Adipose tissue (tissue), 3 donors: ENCODE data around the gene SYNPO. TPM values are rescaled to one million over a fixed set of nuclear protein-coding genes. Genes with fewer than 3 reads are reported as not detected.

Source experiments
- H3K27ac ChIP-seq: one replicate; pipeline ENCODE4 v1.5.1; 2013; ENCODE audit warnings: low read depth, low read length
- WGBS, 3 donors: extraction: QIAGEN DNeasy Blood & Tissue Kit; methylation state at CpG; one replicate each; pipeline ENCODE4 v1.1.7; 2013; 5-methylcytosine and 5-hydroxymethylcytosine counted together
- polyA plus RNA-seq, 3 donors: library from polyadenylated mRNA; stranded (reverse); fragments of 200-250 nt; gene quantifications; one replicate each; pipeline ENCODE4 v1.2.3, GENCODE V29; 2013
- donor health status: healthy with polysubstance abuse.
- donor health status: Bipolar disorder and iron deficiency.
- donor health status: healthy.

The SYNPO gene
- polyA plus RNA-seq, 3 donors = 15.8 to 66.8 (median 59.7) TPM

DNA sequence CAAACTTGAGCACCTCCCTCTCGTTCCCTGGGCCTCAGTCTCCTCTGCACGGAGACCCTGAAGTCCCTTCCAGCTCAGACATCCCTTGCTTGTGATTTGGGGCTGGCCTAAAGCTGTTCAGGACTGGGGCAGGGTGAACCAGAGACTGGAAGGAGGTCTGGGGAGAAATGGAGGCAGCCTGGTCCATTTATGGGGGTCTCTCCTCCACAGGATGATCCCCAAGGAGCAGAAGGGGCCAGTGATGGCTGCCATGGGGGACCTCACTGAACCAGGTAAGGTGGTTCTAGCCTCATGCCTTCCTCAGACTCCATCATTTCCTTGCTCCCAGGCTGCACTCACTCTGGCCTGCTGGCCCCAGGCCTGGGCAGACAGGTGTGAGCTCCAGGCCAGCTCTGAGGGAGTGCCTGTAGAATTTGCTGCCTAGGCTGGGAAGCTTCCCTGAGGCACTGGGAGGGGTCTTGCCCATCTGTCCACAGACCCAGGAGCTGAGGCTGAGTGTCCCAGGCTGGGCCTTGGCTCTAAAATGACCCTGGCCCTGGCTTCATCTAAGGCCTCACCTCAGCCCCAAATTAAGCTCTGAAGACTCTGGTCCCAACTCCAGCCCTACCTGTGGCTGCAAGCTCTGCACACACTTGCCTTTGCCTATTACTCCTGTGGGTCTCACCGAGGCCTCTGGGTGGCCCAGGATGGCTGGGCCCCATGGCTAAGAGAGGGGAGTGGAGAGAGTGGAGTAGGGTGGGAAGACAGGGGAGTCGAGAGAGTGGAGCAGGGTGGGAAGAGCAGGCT is 22.5 kb downstream of the SYNPO start:
- 83 to 89% (median 86%) methylated on average over 4 of the region's 4 CpGs for whole genome bisulfite sequencing, 3 donors
- H3K27ac ChIP-seq = no peak overlapping the region

GRCh38 chr5:150663936-150664335 is 23.5 kb downstream of the SYNPO start:
- no peak overlapping the region for H3K27ac ChIP-seq
- 91 to 96% (median 94%) methylated on average over 3 of the region's 3 CpGs for WGBS, 3 donors

GRCh38 chr5:150665044-150665443 is 24.6 kb downstream of the SYNPO start:
- 54 to 80% (median 78%) methylated on average over 12 of the region's 12 CpGs for WGBS, 3 donors

GRCh38 chr5:150670275-150670947 is 30.0 kb downstream of the SYNPO start:
- H3K27ac ChIP-seq = no peak overlapping the region
- WGBS, 3 donors = 80 to 94% (median 92%) methylated on average over 14 of the region's 14 CpGs

More at GRCh38 chr5:150665044-150665443, 24.6 kb downstream of the SYNPO start:
- H3K27ac ChIP-seq = no peak overlapping the region

DNA sequence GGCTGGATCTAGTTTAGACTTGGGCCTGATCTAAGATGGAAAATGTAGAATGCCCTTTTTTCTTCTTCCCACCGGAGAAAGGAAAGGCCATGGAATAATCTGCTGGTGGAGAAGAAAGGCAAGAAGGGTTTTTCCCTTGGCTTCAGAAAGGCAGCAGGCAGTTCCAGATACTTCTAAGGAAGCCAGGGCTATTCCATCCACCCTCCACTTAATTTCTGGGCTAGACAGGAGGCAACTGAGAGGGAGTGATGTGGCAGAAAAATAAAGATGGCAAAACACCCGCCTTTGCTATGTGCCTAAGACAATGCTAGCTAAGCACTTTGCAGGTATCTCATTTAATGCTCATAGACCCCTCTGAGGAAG is 30.5 kb downstream of the SYNPO start:
- H3K27ac ChIP-seq = no peak overlapping the region
- 51 to 74% (median 64%) methylated on average over 2 of the region's 2 CpGs for WGBS, 3 donors

GRCh38 chr5:150671509-150672236 is 31.2 kb downstream of the SYNPO start:
- 2 to 3% (median 3%) methylated on average over 43 to 51 of the region's 51 CpGs for WGBS, 3 donors
- H3K27ac ChIP-seq = no peak overlapping the region

DNA sequence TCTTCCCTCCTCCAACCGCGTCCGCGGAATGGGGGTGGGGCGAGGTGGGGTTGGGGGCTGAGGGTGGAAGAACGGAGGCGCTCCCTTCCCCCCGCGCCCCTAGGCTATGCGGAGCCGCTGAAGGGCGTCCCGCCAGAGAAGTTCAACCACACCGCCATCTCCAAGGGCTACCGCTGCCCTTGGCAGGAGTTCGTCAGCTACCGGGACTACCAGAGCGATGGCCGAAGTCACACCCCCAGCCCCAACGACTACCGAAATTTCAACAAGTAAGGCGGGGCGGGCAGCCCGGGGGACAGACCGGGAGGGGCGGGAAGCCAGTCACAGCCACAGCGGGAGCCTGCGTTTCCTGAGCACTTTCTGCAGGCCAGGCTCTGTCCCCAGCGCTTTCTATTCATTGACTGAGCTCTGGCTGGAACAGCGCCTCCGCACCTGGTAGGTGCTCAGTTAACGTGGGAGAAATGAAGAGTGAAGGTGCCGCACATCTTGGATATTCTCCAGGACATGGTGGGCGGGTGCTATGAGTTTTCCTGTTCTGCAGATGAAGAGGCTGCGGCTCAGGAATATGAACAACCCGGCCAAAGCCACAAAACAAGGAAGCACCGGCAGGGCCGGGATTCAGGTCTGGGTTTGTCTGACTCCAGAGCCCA is 31.9 kb downstream of the SYNPO start:
- WGBS, 3 donors = 3 to 4% (median 3%) methylated on average over 35 to 38 of the region's 38 CpGs
- H3K27ac ChIP-seq = no peak overlapping the region

- no peak overlapping the region for H3K27ac ChIP-seq
- 67 to 82% (median 75%) methylated on average over 7 of the region's 7 CpGs for WGBS, 3 donors
Measured at GRCh38 chr5:150672884-150673275, 32.4 kb downstream of the SYNPO start.

DNA sequence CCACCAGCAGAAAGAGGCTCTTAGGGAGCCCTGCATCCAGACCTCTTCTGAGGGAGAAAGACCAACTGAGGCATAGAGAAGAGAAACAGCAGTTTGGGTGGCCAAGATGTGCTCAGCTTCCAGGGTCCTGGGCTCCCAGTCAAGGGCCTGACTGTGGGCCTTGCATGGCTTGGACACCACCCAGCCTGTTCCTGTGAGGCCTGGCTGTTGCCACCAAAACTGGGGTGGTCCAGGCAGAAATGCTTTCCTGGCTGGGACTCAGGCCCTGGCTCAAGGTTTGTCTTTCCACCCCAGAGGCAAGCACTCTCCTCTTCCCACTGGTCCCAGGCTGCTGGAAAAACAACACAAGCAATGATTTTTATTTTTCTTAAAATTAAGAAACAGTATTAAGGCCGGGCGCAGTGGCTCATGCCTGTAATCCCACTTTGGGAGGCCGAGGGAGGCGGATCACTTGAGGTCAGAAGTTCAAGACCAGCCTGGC is 33.9 kb downstream of the SYNPO start:
- WGBS, 3 donors = 69 to 81% (median 69%) methylated on average over 4 of the region's 4 CpGs
- peak overlapping the region; percentile 20 for H3K27ac ChIP-seq

DNA sequence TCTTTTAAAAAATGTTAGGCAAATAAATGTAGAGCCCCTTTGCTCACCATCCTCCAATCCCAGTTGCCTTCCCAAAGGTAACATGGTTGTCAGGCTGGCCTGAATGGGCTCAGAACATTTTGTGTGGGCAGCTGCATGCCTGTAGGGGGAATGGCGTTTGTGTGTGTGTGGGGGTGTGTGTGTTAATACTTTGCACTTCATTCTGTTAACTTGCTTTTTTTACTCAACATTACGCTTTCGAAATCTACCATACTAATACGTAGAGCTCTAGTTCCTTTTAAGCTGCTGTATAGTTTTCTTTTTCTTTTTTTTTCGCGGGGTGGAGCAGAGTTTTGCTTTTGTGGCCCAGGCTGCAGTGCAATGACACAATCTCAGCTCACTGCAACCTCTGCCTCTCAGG is 34.6 kb downstream of the SYNPO start:
- 61 to 92% (median 62%) methylated on average over 6 of the region's 6 CpGs for WGBS, 3 donors
- H3K27ac ChIP-seq = no peak overlapping the region

- H3K27ac ChIP-seq = no peak overlapping the region
- 86 to 95% (median 91%) methylated on average over 9 of the region's 9 CpGs for WGBS, 3 donors
Measured at GRCh38 chr5:150676578-150676977, 36.1 kb downstream of the SYNPO start.

GRCh38 chr5:150689120-150689519 is 48.7 kb downstream of the SYNPO start:
- WGBS, 3 donors = 77 to 96% (median 96%) methylated on average over 1 of the region's 1 CpG
- no peak overlapping the region for H3K27ac ChIP-seq

DNA sequence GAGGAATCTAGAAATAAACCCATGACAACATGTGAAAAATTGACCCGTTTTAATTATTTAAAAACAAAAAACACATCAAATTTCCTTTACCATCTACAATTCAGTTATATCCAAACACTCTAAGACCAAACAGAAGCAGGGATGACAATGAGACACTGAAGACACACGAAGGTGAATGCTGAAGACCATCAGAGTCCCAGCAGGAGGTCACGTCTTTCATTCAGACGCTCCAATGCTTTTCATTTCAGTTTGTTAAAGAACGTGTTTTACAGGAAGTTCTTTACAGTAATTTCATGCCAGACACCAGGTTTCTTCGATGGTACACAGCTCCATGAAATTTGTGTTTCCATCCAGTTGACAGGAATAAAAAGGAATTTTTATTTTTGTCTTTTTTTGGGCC is 50.3 kb downstream of the SYNPO start:
- WGBS, 3 donors = 75 to 78% (median 78%) methylated on average over 6 of the region's 6 CpGs
- no peak overlapping the region for H3K27ac ChIP-seq

DNA sequence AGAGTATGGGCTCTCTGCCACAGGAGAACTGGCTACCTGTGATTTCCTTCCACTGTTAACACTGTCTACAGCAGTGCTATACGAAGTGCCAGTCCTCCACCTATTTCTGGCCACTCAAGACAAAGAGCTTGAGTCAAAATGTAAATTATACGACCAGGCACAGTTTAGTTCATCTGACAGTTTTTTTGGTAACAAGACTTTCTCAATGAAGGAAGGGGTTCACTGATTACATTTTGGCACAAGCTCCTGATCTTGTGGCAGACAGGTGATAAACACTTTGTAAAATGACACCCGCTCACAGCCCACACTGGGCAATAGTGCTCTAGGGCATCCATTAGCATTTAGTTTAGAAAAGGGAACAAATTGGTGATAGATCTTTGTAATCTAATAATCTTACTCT is 51.8 kb downstream of the SYNPO start:
- WGBS, 3 donors = 88 to 92% (median 91%) methylated on average over 3 of the region's 3 CpGs
- no peak overlapping the region for H3K27ac ChIP-seq

- H3K27ac ChIP-seq = no peak overlapping the region
- WGBS, 3 donors = 71 to 90% (median 73%) methylated on average over 3 of the region's 3 CpGs
Measured at GRCh38 chr5:150694612-150695011, 54.2 kb downstream of the SYNPO start.

GRCh38 chr5:150700246-150700593 is 59.8 kb downstream of the SYNPO start:
- peak overlapping the region; percentile 99 for H3K27ac ChIP-seq
- 1 to 2% (median 2%) methylated on average over 15 of the region's 15 CpGs for WGBS, 3 donors

DNA sequence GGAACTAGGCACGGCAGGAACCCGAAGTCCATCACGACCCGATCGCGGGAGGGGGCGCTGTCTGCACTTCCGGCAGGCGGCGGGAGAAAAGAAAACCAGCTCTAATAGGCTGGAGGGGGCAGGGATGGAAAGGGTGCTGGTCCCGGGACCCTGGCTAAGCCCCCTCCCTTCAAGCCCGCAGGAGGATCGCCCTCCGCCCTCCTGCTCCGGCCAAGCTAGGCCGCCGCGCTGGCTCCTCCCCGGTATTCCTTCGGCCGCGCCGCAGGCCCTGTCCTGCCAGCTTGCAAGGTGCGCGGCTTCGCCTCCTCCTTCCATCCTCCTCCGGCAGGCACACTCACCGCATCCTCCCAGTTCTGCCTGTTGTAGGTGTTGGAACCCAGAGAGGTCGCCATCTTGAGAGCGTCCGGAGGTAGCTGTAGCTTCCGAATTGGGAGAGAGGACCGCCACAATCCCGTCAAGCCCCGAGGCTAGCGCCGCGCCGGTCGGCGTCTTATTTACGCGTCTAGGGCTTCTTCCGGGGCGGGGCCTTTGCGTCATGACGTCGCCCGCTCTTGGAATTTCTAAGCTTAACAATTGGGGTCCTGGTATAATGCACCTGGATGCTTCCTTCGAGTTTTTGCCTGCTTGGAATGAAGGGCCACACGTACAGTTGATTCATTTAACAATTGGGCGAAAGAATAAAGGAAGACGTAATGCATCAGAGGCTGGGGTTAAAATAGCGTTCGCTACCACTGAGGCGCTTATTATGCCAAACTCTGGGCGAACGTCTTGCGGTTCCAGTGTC is 60.3 kb downstream of the SYNPO start, which contains the start of gene RBM22:
Gene RBM22 (minus strand): TSS at position 469 of the 784 bp plus-strand sequence. CDS start 77 bp downstream, at position 392.
- peak within 1 kb of the TSS; percentile 99 for H3K27ac ChIP-seq
- WGBS, 3 donors = 0 to 1% (median 1%) methylated on average over 56 to 59 of the region's 59 CpGs

DNA sequence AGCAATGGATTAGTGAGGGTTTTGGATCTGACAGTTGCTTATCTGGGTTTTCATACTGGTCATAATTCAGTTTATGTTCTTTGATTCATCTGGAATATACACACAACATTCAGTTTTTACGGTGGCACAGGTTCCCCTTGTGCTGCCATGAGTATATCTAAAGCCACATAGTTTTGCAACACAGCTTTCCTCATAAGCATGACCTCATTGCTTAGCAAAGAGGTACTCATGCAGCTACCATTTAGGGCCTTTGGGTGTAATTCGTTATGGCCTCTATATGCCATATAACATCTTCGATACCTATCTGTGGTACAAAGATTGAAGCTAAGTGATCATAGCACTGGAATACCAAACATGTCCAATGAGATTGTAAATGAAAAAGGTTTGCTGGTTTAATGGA is 63.3 kb downstream of the SYNPO start:
- no peak overlapping the region for H3K27ac ChIP-seq
- 67 to 84% (median 75%) methylated on average over 3 of the region's 3 CpGs for WGBS, 3 donors
